ENCODE results near the gene CAMK1D. TPM values are rescaled to one million over a fixed set of nuclear protein-coding genes. Genes with fewer than 3 reads are reported as not detected.

CAMK1D gene
- total RNA-seq, 1 donor from 2014 or later, result 8.7 TPM

DNA sequence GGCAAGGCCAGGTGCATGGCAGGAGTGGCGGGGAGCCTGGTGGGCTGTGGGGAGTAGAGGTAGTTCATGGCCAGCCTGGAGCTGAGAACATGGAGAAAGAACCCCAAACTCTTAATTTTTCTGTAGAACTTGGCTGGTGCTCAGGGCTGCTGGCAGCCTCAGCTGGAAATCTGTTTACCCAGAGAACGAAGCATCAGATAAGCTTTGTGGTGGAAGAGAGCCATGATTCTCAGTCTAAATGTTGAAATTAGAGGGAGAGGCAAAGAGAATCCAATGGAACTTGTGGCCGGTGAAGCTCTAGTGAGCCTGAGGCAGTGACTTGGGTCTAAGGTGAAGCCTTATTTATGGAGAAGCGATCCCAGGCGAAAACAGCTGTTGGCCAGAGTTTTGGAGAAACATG, 525.8 kb downstream of the CAMK1D start:
- intact Hi-C loops (cut with micrococcal nuclease), result no loop called here

DNA sequence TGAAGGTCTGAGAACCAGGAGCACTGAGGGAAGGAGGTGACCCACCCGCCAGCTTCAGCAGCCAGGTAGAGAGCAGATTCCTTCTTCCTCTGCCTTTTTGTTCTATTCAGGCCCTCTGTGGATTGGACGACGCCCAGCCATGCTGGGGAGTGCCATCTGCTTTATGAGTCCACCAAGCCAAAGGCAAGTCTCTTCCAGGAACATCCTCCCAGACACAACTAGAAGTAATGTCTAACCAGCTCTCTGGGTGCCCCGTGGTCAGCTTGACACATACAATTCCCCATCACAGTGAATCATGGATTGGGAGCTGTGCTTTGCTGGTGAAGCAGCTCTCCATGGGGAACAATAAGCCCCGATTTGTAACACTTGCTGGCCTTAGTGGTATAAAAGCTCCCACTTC, 526.9 kb downstream of the CAMK1D start:
- intact Hi-C loops (cut with micrococcal nuclease), result no loop called here

- intact Hi-C loops (cut with micrococcal nuclease), result no loop called here
Observed at GRCh38 chr10:12877150-12877549, 527.8 kb downstream of the CAMK1D start.

DNA sequence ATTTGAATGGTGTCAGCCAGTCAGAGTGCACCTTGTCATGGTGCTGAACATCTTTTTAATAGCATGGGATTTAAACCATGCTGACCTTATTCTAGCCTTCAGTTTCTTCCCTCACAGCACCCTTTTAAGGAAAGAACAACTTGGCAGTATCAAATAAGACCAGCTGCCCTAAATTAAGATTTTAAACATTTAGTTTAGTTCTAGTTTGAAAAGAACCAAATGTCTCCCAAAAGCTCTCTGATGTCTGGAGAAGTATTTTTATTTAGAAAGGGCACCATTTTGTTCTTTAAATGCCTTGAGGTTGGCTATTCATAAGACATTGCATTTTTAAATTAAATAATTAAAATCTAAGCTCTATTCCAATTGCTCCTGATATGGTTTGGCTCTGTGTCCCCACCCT, 531.1 kb downstream of the CAMK1D start:
- intact Hi-C loops (cut with micrococcal nuclease), result no loop called here

- intact Hi-C loops (cut with micrococcal nuclease), result no loop called here
Observed at GRCh38 chr10:12884851-12885250, 535.5 kb downstream of the CAMK1D start.

Other genes starting within 250 kb of the CAMK1D start
- gene SEC61A2, start 219.9 kb upstream of the CAMK1D start, total RNA-seq, result 10.6 and 12.5 TPM in 2 replicates
- gene NUDT5, start 153.7 kb upstream of the CAMK1D start, total RNA-seq, result 91.5 and 97.9 TPM in 2 replicates
- 102 and 104 TPM in 2 replicates for gene CDC123, start 153.4 kb upstream of the CAMK1D start, total RNA-seq